Measurements from ENCODE around the gene NR5A1.

Gene NR5A1

GRCh38 chr9:124527781-124528180 lies 20.6 kb upstream of the NR5A1 start:
- Mint-ChIP-seq H3K4me3 (no peak overlapping the region), H3K9me3 (no peaks in the 10 kb centered on the region), H3K27me3 (ENCODE audit: low read depth) (peaks cover 7% of the 10 kb centered on the region), H3K36me3 (ENCODE audit: low read depth) (no peaks in the 10 kb centered on the region), H3K4me1 (ENCODE audit: low read depth) (no peaks in the 10 kb centered on the region), H3K27ac (no peak overlapping the region)
- no peak for DNase-seq (ENCODE audit: low spot score)

- H3K4me3 Mint-ChIP-seq = no peak overlapping the region
- no peaks in the 10 kb centered on the region for H3K36me3 Mint-ChIP-seq (ENCODE audit: low read depth)
- no peaks in the 10 kb centered on the region for H3K9me3 Mint-ChIP-seq
- H3K4me1 Mint-ChIP-seq (ENCODE audit: low read depth) = no peaks in the 10 kb centered on the region
- DNase-seq (ENCODE audit: low spot score) = no peak
- no peak overlapping the region for H3K27ac Mint-ChIP-seq
- H3K27me3 Mint-ChIP-seq (ENCODE audit: low read depth) = peaks cover 7% of the 10 kb centered on the region
Observed at GRCh38 chr9:124526174-124526573, 19.0 kb upstream of the NR5A1 start.

DNA sequence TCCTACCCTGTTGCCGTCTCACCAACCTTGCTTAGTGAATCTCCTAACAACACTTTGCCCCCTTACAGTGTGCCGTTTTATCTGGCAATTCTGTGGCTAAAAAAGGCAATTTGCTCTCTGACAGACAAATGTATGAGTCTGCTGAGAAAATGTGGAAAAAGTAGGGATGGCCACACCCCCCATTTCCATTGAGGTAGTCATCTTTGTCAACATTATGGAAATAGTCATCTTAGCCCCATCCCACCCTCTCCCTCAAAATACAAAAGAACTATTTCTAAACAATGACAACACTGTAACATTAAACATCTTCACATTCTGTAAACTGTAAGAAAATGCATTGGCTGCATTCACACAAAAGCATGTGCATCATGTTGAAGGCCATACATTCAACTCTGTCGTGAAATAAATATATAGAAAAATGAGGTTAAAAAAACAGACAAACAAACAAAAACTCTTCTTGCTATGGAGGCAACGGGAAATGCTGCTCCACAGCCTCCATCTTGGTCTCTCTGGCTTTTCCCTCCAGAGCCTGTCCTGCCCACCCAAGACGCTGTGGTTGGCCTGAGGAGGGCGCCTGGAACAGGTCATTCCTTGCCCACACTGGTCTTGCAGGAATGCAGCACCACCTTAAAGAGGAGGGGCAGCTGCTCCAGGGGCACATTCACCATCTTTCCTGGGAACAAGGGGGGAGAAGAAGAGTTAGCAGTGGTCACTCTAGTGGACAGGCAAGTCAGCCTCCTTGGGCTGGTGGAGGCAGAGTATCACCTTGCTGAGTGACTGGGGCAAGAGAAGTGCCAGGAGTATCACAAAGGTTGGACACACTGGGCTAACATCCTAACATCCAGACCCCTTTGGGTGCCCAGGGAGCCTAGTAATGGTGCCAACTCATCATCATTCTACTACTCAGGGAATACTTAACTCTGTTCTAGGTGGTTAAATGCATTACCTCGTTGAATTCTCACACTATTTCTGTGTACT lies 15.2 kb upstream of the NR5A1 start:
- peaks cover 7% of the 10 kb centered on the region for H3K27me3 Mint-ChIP-seq (ENCODE audit: low read depth)
- H3K36me3 Mint-ChIP-seq (ENCODE audit: low read depth) = no peaks in the 10 kb centered on the region
- H3K27ac Mint-ChIP-seq = no peak overlapping the region
- H3K4me3 Mint-ChIP-seq = no peak overlapping the region
- no peaks in the 10 kb centered on the region for H3K9me3 Mint-ChIP-seq
- no peaks in the 10 kb centered on the region for H3K4me1 Mint-ChIP-seq (ENCODE audit: low read depth)
- no peak for DNase-seq (ENCODE audit: low spot score)

DNA sequence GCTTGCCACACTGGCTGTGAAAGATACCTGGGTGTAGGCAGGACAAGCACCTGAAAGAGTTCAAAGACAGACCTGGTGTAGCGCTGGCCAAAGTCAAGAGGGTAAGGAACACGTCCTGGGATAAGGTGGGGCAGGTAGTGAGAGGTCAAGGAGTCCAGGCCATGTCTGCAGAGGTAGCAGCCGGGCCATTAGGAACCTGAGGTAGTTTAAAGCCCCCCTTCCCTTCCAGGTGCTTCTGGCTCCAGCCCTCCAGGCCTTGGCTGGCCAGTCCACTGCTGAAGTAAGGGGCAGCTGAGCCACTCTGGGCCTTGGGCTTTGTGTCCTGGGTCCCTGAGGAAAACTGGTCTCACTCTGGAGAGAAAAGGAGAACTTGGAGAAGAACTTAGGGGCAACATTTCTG lies 13.9 kb upstream of the NR5A1 start:
- DNase-seq (ENCODE audit: low spot score) = no peak
- H3K27ac Mint-ChIP-seq = no peak overlapping the region
- no peaks in the 10 kb centered on the region for H3K4me1 Mint-ChIP-seq (ENCODE audit: low read depth)
- H3K9me3 Mint-ChIP-seq = no peaks in the 10 kb centered on the region
- H3K36me3 Mint-ChIP-seq (ENCODE audit: low read depth) = no peaks in the 10 kb centered on the region
- peaks cover 13% of the 10 kb centered on the region for H3K27me3 Mint-ChIP-seq (ENCODE audit: low read depth)
- H3K4me3 Mint-ChIP-seq = no peak overlapping the region

- no peak overlapping the region for H3K4me3 Mint-ChIP-seq
- H3K4me1 Mint-ChIP-seq (ENCODE audit: low read depth) = no peaks in the 10 kb centered on the region
- no peak overlapping the region for H3K27ac Mint-ChIP-seq
- H3K9me3 Mint-ChIP-seq = no peaks in the 10 kb centered on the region
- H3K36me3 Mint-ChIP-seq (ENCODE audit: low read depth) = no peaks in the 10 kb centered on the region
- peaks cover 13% of the 10 kb centered on the region for H3K27me3 Mint-ChIP-seq (ENCODE audit: low read depth)
- DNase-seq (ENCODE audit: low spot score) = no peak
Observed at GRCh38 chr9:124520206-124520596, 13.0 kb upstream of the NR5A1 start.

GRCh38 chr9:124518116-124518515 lies 10.9 kb upstream of the NR5A1 start:
- no peaks in the 10 kb centered on the region for H3K36me3 Mint-ChIP-seq (ENCODE audit: low read depth)
- no peak overlapping the region for H3K4me3 Mint-ChIP-seq
- peaks cover 9% of the 10 kb centered on the region for H3K27me3 Mint-ChIP-seq (ENCODE audit: low read depth)
- H3K27ac Mint-ChIP-seq = no peak overlapping the region
- H3K9me3 Mint-ChIP-seq = no peaks in the 10 kb centered on the region
- H3K4me1 Mint-ChIP-seq (ENCODE audit: low read depth) = no peaks in the 10 kb centered on the region
- DNase-seq (ENCODE audit: low spot score) = no peak

DNA sequence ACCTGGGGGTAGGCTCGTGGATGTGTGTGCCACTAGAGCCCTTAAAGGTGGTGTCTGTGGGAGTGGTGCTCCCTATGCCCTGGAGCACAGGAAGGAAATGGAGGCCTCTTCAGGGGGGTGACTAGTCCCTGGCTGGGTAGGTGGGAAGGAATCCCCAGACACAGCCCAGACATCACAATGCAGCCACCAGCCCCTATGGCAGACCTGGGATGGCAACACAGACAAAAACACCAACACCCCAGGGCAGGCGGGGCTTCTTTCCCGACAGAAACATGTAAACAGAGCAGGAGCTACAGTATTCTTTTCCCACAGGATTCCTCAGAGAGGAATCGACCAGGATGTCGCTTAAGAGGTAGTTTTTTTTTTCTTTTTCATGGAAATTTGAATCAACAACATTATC lies 10.4 kb upstream of the NR5A1 start:
- Mint-ChIP-seq H3K4me1 (ENCODE audit: low read depth) (no peaks in the 10 kb centered on the region), H3K27me3 (ENCODE audit: low read depth) (peaks cover 9% of the 10 kb centered on the region), H3K36me3 (ENCODE audit: low read depth) (no peaks in the 10 kb centered on the region), H3K27ac (no peak overlapping the region), H3K4me3 (no peak overlapping the region), H3K9me3 (no peaks in the 10 kb centered on the region)
- DNase-seq (ENCODE audit: low spot score) = no peak

GRCh38 chr9:124514874-124515273 lies 7.7 kb upstream of the NR5A1 start:
- no peak overlapping the region for H3K27ac Mint-ChIP-seq
- no peaks in the 10 kb centered on the region for H3K9me3 Mint-ChIP-seq
- peaks cover 9% of the 10 kb centered on the region for H3K27me3 Mint-ChIP-seq (ENCODE audit: low read depth)
- no peak overlapping the region for H3K4me3 Mint-ChIP-seq
- H3K4me1 Mint-ChIP-seq (ENCODE audit: low read depth) = no peaks in the 10 kb centered on the region
- DNase-seq (ENCODE audit: low spot score) = no peak
- no peaks in the 10 kb centered on the region for H3K36me3 Mint-ChIP-seq (ENCODE audit: low read depth)

- H3K27ac Mint-ChIP-seq = no peak overlapping the region
Observed at GRCh38 chr9:124514125-124514524, 6.9 kb upstream of the NR5A1 start.

DNA sequence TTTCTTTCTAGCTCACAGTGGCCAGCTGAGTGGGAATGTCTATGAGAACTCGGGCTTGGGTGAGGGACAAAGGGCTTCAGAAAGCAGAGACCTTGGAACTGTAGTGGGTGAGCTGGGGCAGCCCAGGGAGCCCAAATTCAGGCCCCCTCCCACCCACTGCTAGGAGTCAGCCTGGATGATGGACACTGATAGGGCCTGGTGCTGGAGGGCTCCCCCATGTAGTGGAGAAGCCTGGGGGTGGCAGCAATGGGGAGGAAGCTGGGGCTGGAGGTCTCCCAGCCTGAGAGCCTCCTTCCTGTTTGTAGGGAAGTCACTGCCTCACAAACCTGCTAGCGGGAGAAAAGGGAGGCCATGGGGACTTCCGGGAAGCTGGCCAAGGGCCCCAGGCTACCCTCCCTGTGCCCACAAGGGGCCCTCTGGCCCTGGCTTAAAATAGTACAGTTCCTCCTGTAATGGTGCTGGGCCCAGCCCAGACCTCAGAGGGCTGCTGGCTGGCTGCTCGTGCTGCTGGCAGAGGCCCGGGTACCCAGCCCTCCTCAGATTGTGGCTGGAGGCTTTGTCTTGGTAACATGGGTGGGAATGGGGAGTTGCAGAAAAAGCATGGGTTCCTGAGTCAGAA lies 6.3 kb upstream of the NR5A1 start:
- Mint-ChIP-seq H3K27ac (no peak overlapping the region), H3K4me3 (no peak overlapping the region), H3K27me3 (ENCODE audit: low read depth) (peaks cover 9% of the 10 kb centered on the region), H3K9me3 (no peaks in the 10 kb centered on the region), H3K36me3 (ENCODE audit: low read depth) (no peaks in the 10 kb centered on the region), H3K4me1 (ENCODE audit: low read depth) (no peaks in the 10 kb centered on the region)
- no peak for DNase-seq (ENCODE audit: low spot score)

More at GRCh38 chr9:124514125-124514524, 6.9 kb upstream of the NR5A1 start:
- H3K4me3 Mint-ChIP-seq = no peak overlapping the region
- peaks cover 9% of the 10 kb centered on the region for H3K27me3 Mint-ChIP-seq (ENCODE audit: low read depth)
- H3K9me3 Mint-ChIP-seq = no peaks in the 10 kb centered on the region
- H3K36me3 Mint-ChIP-seq (ENCODE audit: low read depth) = no peaks in the 10 kb centered on the region
- H3K4me1 Mint-ChIP-seq (ENCODE audit: low read depth) = no peaks in the 10 kb centered on the region
- no peak for DNase-seq (ENCODE audit: low spot score)

- Mint-ChIP-seq H3K9me3 (no peaks in the 10 kb centered on the region), H3K4me1 (ENCODE audit: low read depth) (no peaks in the 10 kb centered on the region), H3K27me3 (ENCODE audit: low read depth) (peaks cover 9% of the 10 kb centered on the region), H3K27ac (no peak overlapping the region), H3K4me3 (no peak overlapping the region), H3K36me3 (ENCODE audit: low read depth) (no peaks in the 10 kb centered on the region)
- no peak for DNase-seq (ENCODE audit: low spot score)
Observed at GRCh38 chr9:124512806-124513204, 5.6 kb upstream of the NR5A1 start.

- no peak overlapping the region for H3K27ac Mint-ChIP-seq
- H3K27me3 Mint-ChIP-seq (ENCODE audit: low read depth) = peaks cover 9% of the 10 kb centered on the region
- no peaks in the 10 kb centered on the region for H3K9me3 Mint-ChIP-seq
- H3K4me3 Mint-ChIP-seq = no peak overlapping the region
- H3K36me3 Mint-ChIP-seq (ENCODE audit: low read depth) = no peaks in the 10 kb centered on the region
- no peaks in the 10 kb centered on the region for H3K4me1 Mint-ChIP-seq (ENCODE audit: low read depth)
- no peak for DNase-seq (ENCODE audit: low spot score)
Observed at GRCh38 chr9:124511891-124512805, 4.9 kb upstream of the NR5A1 start.

DNA sequence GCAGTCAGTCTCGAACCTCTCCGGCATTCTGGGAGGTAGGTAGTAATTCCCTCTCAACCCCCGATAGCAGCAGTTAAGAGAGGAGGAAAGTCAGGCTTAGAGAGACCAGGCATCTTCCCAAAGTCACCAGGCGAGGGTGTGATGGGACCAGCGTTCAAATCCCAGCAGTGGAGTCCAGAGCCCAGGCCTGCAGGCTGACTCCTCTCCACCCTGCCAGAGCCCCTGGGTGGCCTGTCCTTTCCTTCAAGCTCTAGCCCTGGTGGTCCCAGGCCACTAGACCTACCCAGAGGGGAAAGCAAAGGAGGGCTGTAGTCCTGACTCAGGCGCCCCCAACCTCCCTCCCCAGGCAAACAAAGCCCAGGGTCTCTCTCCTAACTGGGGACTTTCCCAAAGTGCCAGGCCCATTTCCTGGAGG lies 4.2 kb upstream of the NR5A1 start:
- Mint-ChIP-seq H3K9me3 (no peaks in the 10 kb centered on the region), H3K27me3 (ENCODE audit: low read depth) (peaks cover 6% of the 10 kb centered on the region), H3K4me3 (no peak overlapping the region), H3K36me3 (ENCODE audit: low read depth) (no peaks in the 10 kb centered on the region), H3K4me1 (ENCODE audit: low read depth) (no peaks in the 10 kb centered on the region), H3K27ac (no peak overlapping the region)
- DNase-seq (ENCODE audit: low spot score) = no peak

Data from T-helper 2 cell treated with Interferon-gamma antibody and Interleukin-4, amounts not matched to agents 5 μg/mL and 100 μg/mL, for 36 hours (primary cell).